CD4-positive, alpha-beta T cell treated with Interleukin-17A for 1 hour (primary cell): Measurements from ENCODE around the gene CDH26.

Experiments
- DNase-seq: peaks from one replicate; pipeline ENCODE4 v3.0.0-alpha.2; 2020

Gene CDH26

DNA sequence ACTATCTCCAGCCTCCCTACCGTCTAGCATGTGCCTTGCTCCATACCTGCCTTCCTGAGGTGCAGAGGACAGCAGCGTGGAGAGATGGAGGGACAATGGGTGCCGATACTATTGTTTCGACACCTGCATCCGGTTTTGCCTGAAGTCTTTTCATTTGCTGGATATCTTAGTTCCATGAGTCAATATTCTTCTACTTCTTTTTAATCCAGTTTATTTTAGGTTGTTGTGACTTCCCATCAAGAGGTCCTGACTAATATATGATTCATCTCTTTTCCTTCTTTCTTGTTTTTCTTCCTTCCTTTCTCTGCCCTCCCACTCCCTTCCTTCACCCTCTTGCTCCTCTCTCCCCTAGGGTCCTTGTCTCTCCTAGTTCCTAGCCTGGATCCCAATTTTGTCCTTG, 91.4 kb downstream of the CDH26 start:
- no peak for DNase-seq

GRCh38 chr20:60050193-60050947, 92.1 kb downstream of the CDH26 start:
- no peak for DNase-seq

DNA sequence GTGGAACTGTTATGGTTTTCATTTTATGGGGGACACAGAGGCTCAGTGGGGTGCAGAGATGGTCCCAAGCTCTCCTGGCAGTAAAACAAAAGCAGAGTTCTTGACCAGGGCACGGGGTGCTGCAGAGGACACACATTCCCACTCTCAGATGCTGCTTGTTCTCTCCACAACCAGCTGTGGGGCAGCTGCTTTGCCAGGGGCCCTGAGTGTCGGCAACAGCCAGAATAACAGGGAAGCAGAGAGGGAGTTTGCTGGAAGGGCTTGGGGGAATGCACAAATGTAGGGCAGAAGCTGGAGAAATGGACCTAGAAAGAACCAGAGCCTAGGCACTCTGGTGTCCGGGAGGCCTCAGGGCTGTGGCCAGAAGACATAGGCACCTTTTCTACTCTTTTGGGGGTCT, 93.7 kb downstream of the CDH26 start:
- DNase-seq: no peak

GRCh38 chr20:60052322-60052721, 94.1 kb downstream of the CDH26 start:
- DNase-seq: no peak

- no peak for DNase-seq
Measured at GRCh38 chr20:60053125-60053817, 95.0 kb downstream of the CDH26 start.

GRCh38 chr20:60053818-60054190, 95.6 kb downstream of the CDH26 start:
- no peak for DNase-seq

GRCh38 chr20:60054716-60055634, 96.8 kb downstream of the CDH26 start:
- DNase-seq: peak; percentile 12

GRCh38 chr20:60055740-60056139, 97.5 kb downstream of the CDH26 start:
- peak; percentile 70 for DNase-seq

GRCh38 chr20:60056407-60057122, 98.3 kb downstream of the CDH26 start:
- DNase-seq: peak; percentile 7

DNA sequence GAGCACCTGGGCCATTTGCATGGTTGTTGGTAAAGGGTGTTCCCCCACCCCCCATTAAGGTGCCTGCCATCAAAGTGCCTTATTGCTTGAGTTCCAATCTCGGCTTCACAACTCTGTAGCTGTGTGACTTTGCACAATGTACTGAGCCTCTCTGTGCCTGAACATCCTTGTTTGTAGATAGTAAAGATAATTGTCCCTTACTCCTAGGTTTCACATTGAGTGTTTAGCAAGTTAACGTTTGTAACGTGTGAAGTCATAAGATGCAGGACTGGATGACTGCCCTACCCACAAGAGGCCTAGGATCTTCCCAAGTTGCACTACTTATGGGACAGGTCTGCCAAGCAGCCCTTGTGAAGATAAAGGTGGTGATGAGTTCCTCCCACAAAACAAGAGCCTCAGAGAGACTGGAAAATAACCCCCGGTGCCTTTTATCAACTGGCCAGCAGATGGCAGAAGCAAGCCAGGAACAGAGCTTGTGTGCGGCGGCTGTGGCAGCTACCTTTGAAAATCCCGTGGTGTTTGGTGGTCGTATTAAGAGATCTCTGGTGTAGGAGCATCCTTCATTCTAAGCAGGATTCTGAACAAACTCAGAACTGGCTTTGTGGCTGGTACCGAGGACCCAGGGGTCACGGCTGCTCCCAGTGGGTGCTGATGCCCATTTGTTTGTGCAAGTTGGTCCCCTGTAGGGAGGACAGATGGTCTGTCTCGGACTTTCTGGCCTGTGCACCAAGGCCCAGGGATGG, 99.1 kb downstream of the CDH26 start:
- DNase-seq: peak; percentile 78

DNA sequence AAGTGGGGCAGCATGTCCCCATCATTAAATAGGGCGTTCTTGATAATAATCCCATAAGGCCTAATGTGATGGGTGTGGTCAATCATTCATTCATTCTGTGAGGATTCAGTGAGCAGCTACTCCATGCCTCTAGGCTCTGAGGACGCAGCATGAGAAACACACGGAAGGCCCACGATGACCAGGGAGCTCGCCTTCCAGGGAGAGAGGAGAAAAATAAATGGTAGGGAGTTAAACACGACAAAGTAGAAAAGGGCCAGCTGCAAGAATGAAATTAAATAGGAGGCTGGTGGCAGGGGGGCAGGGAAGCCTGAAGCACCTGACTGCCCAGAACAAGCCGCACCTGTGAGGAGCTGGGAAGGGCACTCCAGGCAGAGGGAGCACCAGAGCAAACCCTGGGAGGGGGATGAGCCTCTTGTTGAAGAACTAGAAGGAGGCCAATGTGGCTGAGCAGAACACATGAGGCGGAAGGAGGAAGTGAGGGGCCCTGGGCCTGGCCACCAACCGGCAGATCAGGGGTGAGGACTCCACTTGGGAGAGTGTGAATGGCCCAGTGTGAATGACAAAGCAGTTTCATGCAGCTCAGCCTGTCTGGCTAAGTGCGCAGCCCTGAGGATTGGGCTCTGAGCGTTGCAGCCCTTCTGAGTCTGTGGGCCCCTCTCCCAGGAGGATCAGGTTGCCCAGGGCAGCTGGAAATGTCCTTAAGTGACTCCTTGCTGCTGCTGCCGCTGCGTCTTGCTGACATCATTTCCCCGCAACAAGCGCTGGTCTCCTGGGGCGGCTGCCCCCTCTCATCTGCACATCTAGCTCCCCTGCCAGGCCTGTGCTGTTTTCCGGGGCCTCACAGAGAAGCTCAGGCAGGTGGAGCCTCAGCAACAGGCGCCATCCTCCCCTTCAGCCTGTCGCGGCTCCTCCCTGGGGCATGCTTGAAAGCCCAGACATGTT, 99.9 kb downstream of the CDH26 start:
- peak; percentile 30 for DNase-seq

- DNase-seq: no peak
Measured at GRCh38 chr20:60058879-60059278, 100.7 kb downstream of the CDH26 start.

DNA sequence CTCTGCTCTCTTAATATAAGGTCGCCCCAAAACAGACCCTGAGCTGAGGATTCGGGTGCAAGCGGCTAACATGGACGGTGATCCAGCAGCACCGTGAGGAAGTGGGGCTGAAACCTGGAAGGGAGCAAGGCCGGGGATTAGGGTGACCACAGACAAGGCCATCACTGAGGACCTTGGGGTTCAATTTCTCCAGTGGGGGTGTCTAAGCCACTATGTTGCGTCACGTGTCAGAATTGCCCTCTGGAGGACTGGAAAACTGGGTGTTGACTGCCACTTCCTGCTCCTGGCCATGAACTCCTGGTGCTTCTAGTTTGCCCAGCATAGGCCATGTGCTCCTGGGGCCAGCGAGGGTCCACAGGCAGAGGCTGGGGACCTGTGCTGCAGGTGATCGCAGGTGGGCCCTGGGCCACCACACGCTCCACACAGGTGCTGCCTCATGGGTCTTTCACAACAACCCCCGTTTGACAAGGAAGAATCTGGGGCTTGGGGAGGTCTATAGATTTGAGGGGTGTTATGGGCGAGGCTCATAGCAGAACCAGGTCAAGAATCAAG, 101.9 kb downstream of the CDH26 start:
- DNase-seq: no peak

- no peak for DNase-seq
Measured at GRCh38 chr20:60060593-60060992, 102.4 kb downstream of the CDH26 start.

DNA sequence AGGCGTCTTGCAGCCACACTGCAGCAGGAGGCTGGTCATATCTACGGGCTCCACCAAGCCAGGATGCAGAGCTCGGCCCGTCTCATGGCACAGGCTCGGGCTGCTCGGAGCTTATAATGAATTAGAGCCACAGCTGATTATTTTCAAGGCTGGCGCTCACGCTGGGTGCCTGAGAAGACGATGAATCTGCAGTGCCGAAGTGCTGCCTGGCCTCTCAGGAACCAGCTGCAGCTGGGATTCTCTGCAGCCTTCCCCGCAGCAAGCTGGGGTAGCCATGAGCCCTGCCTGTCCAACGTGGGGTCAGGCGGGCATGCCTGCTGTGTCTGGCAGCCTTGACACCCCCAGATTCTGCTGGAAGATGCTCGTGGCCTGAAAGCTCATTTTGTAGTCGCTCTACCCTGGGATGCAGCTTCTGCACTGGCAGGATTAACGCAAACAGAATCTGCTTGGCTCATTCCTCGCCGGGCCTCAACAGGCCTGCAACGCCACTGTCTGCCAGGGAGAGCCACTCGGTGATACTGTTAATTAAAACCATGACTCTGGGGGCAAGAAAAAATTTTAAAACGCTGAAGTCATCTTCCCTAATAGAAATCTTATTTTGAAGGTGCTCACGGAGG, 104.3 kb downstream of the CDH26 start:
- no peak for DNase-seq

GRCh38 chr20:60063048-60063451, 104.8 kb downstream of the CDH26 start:
- no peak for DNase-seq

DNA sequence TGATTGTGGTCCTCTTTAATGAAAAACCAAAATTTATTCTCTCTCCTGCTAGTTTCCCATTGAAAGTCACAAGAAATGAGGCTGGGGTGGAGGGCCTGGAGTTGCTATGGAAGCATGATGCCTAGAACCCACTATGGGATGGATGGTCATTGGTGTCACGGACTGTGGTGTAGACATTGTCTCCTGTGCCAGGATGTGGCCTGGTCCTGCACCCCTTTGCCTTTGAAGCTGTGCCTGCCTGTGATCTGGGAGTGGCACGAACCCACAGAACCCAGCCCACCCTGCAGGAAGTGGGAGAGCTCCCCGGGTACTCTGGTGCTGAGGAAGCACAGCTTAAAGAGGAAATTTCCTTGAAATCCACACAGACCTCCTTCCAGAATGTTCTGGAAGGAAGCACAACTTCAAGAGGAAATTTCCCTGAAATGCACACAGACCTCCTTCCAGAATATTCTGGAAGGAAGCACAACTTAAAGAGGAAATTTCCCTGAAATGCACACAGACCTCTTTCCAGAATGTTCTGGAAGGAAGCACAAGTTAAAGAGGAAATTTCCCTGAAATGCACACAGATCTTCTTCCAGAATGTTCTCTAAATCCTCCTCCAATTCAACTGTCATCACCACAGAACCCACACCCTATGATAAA, 105.6 kb downstream of the CDH26 start:
- no peak for DNase-seq
